Measurements from ENCODE around the gene ICAM3.
"Not testable (repeated sequence)": the region's sequence is repeated elsewhere in the genome, so short reads cannot be mapped to it uniquely, and the experiment has no call there.

ICAM3 gene

GRCh38 chr19:10344780-10345179 is 5.4 kb upstream of the ICAM3 start:
- TF ChIP-seq, protein P1, sequence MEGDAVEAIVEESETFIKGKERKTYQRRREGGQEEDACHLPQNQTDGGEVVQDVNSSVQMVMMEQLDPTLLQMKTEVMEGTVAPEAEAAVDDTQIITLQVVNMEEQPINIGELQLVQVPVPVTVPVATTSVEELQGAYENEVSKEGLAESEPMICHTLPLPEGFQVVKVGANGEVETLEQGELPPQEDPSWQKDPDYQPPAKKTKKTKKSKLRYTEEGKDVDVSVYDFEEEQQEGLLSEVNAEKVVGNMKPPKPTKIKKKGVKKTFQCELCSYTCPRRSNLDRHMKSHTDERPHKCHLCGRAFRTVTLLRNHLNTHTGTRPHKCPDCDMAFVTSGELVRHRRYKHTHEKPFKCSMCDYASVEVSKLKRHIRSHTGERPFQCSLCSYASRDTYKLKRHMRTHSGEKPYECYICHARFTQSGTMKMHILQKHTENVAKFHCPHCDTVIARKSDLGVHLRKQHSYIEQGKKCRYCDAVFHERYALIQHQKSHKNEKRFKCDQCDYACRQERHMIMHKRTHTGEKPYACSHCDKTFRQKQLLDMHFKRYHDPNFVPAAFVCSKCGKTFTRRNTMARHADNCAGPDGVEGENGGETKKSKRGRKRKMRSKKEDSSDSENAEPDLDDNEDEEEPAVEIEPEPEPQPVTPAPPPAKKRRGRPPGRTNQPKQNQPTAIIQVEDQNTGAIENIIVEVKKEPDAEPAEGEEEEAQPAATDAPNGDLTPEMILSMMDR (IDR thresholded peaks at IDR 0.05; ENCODE audit: borderline replicate concordance, insufficient read depth, low read depth, low read length): no peak
- H3K4me3 ChIP-seq (ENCODE audit: low read depth, low read length): no peak overlapping the region

DNA sequence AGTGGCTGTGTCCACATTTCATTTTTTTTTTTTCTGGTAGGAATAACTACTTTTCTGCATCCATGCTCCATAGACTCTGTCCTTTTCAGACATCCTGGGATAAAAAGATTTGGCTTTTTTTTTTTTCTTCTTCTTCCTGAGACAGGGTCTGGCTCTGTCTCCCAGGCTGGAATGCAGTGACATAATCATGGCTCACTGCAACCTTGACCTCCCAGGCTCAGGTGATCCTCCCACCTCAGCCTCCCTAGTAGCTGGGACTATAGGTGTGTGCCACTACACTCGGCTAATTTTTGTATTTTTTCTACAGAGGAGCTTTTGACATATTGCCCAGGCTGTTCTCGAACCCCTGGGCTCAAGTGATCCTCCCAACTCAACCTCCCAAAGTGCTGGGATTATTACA is 4.1 kb upstream of the ICAM3 start:
- TF ChIP-seq, protein P1 (IDR thresholded peaks at IDR 0.05; ENCODE audit: borderline replicate concordance, insufficient read depth, low read depth, low read length): no peak
- no peak overlapping the region for H3K4me3 ChIP-seq (ENCODE audit: low read depth, low read length)

- TF ChIP-seq, protein P1 (IDR thresholded peaks at IDR 0.05; ENCODE audit: borderline replicate concordance, insufficient read depth, low read depth, low read length): no peak
- H3K4me3 ChIP-seq (ENCODE audit: low read depth, low read length): peak overlapping the region; percentile 55
Measured at GRCh38 chr19:10339977-10340376, 553 bp upstream of the ICAM3 start.

DNA sequence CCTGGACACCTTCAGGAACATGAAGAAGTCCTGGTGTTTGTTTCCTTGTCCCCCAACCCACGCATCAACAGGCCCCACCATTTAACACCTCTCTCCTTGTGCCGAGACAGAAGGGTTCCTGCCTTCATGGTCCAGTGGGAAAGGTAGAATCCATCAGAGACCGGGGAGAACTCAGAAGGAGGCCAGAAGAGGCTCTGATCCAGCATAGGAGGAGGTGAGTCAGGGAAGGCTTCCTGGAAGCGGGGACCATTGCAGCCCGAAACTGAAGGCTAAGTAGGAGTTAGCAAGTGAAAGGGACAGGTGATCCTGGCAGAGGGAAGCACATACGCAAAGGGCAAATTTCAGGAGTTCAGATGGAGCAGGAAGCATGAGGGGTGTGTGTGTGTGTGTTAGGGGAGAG is 484 bp downstream of the ICAM3 start:
- TF ChIP-seq, protein P1 (IDR thresholded peaks at IDR 0.05; ENCODE audit: borderline replicate concordance, insufficient read depth, low read depth, low read length): no peak
- peak overlapping the region; percentile 55 for H3K4me3 ChIP-seq (ENCODE audit: low read depth, low read length)

- H3K4me3 ChIP-seq (ENCODE audit: low read depth, low read length): not testable (repeated sequence)
Measured at GRCh38 chr19:10336725-10337124, 2.7 kb downstream of the ICAM3 start.

DNA sequence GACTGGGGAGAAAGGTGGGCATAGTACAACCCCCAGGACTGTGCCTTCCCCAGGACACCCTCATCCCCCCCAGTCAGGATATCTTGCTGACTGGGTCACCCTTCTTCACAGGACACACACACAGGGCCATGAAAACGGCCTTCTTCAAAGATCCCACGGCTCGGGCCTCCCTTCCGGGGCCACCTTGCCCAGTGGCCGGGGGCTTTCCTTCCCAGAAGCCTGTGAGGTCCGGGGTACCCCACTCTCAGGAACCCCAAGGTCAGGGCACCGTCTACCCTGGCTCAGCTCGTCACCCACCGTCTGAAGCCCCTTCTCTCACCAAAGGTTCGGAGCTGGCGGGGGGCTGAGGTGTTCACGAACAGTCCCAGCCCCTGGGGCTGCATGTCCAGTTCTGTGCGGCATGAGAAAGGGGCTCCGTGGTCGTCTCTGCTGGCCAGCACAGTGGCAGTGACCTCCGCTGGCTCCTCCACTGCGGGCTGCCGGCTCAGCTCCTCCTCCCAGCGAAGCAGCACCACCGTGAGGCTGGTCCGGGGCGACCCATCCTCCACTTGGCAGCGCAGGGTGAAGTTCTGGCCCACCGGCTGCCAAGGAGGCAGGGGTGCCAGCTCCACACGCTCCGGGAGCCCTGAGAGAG is 4.0 kb downstream of the ICAM3 start:
- TF ChIP-seq, protein P1 (IDR thresholded peaks at IDR 0.05; ENCODE audit: borderline replicate concordance, insufficient read depth, low read depth, low read length): no peak

DNA sequence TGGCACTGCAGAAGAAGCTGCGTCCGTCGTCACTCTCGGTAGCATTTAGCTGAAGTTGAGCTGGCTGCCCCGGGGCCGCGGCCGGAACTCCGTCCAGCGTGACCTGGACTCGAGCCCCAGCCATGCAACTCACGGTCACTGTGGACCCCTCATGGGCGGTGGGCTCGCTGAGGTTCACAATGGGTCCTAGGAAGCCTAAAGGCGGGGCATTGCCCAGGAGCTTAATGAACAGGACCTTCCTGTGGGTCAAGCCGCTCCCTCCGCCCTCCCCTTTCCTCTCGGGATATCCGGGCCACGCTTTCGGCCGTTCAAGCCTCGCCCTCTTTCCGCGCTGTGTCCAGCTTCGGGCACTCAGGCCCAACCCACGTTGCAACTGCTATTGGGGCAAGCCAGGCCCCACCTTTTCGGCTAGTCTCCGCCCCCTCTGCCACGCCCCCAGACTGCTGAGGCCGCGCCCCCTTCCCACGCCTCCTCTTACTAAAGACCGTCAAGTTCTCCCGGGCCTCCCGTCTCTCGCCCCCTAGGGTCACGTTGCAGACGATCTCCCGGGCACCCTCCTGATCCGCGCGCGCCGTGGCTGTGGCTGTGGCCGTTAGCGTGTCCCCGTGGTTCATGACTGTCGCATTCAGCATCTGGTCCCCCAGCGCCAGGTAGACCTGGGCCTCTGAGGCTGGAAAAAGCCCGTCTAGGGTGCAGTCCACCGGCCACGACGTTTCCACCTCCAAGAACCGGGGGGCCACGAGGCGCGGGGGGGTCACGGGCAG is 4.7 kb downstream of the ICAM3 start:
- H3K4me3 ChIP-seq (ENCODE audit: low read depth, low read length): no peak overlapping the region
- TF ChIP-seq, protein P1 (IDR thresholded peaks at IDR 0.05; ENCODE audit: borderline replicate concordance, insufficient read depth, low read depth, low read length): no peak

More for the DNA sequence above, 4.0 kb downstream of the ICAM3 start:
- H3K4me3 ChIP-seq (ENCODE audit: low read depth, low read length): no peak overlapping the region
